ENCODE data around the gene MPHOSPH9.
"Not testable (repeated sequence)": the region's sequence is repeated elsewhere in the genome, so short reads cannot be mapped to it uniquely, and the experiment has no call there.

MPHOSPH9 gene

DNA sequence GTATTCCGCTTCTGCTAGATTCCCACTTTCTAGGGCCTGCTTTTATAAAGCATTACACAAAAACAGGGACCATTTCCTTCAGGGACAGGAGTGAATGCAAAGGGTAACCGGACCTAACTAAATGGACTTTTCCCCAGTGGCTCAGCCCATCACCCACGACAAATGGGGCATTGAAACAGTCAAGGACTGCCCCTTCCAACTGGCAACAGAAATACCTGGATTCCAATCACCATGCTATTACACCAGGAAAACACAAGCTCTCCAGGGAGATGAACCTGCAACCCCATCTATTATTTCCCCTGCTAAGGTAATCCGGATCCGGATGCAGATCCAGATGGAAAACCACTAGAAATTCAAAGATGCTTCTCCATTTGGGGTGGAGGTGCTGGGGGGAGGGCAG is 1.0 kb downstream of the MPHOSPH9 start:
- TF ChIP-seq, protein P1, sequence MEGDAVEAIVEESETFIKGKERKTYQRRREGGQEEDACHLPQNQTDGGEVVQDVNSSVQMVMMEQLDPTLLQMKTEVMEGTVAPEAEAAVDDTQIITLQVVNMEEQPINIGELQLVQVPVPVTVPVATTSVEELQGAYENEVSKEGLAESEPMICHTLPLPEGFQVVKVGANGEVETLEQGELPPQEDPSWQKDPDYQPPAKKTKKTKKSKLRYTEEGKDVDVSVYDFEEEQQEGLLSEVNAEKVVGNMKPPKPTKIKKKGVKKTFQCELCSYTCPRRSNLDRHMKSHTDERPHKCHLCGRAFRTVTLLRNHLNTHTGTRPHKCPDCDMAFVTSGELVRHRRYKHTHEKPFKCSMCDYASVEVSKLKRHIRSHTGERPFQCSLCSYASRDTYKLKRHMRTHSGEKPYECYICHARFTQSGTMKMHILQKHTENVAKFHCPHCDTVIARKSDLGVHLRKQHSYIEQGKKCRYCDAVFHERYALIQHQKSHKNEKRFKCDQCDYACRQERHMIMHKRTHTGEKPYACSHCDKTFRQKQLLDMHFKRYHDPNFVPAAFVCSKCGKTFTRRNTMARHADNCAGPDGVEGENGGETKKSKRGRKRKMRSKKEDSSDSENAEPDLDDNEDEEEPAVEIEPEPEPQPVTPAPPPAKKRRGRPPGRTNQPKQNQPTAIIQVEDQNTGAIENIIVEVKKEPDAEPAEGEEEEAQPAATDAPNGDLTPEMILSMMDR (IDR thresholded peaks at IDR 0.05; ENCODE audit: low read depth, low read length, missing control alignments) = no peak
- peak overlapping the region; percentile 97 for H3K4me3 ChIP-seq (ENCODE audit: low read depth, low read length)
- DNase-seq (ENCODE audit: low read depth) = no peak
- in situ Hi-C loops (cut with HindIII; ENCODE audit: low sequenced_read_pairs) = no loop called here

- H3K4me3 ChIP-seq (ENCODE audit: low read depth, low read length) = no peak overlapping the region
- in situ Hi-C loops (cut with HindIII; ENCODE audit: low sequenced_read_pairs) = no loop called here
- TF ChIP-seq, protein P1 (IDR thresholded peaks at IDR 0.05; ENCODE audit: low read depth, low read length, missing control alignments) = no peak
- DNase-seq (ENCODE audit: low read depth) = no peak
Observed at GRCh38 chr12:123229051-123229450, 3.9 kb downstream of the MPHOSPH9 start.

GRCh38 chr12:123227581-123228258 is 5.2 kb downstream of the MPHOSPH9 start:
- H3K4me3 ChIP-seq (ENCODE audit: low read depth, low read length) = no peak overlapping the region
- TF ChIP-seq, protein P1 (IDR thresholded peaks at IDR 0.05; ENCODE audit: low read depth, low read length, missing control alignments) = no peak
- DNase-seq (ENCODE audit: low read depth) = no peak
- in situ Hi-C loops (cut with HindIII; ENCODE audit: low sequenced_read_pairs) = no loop called here

GRCh38 chr12:123225443-123225842 is 7.5 kb downstream of the MPHOSPH9 start:
- no peak overlapping the region for H3K4me3 ChIP-seq (ENCODE audit: low read depth, low read length)
- DNase-seq (ENCODE audit: low read depth) = no peak
- TF ChIP-seq, protein P1 (IDR thresholded peaks at IDR 0.05; ENCODE audit: low read depth, low read length, missing control alignments) = no peak
- in situ Hi-C loops (cut with HindIII; ENCODE audit: low sequenced_read_pairs) = no loop called here

DNA sequence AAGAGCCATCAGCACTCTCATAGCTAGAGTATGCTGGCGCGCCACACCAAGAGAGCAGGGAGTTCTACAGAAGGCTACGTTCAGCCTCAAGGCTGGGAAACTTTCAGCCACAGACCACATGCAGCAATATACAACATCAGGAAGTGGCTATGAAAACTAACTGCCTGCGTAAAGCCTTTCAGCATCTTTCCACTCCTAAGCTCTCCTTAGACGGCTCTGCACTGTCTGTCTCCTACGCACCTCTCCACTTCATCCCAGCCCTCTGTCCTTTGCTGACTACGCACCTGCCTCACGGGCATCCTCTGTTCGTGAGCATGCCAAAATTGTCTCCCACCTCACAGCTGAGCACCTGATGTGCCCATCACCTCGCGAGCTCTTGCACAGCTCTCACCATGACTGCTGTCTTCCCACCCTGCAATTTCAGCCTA is 9.7 kb downstream of the MPHOSPH9 start:
- in situ Hi-C loops (cut with HindIII; ENCODE audit: low sequenced_read_pairs) = no loop called here
- TF ChIP-seq, protein P1 (IDR thresholded peaks at IDR 0.05; ENCODE audit: low read depth, low read length, missing control alignments) = no peak
- no peak overlapping the region for H3K4me3 ChIP-seq (ENCODE audit: low read depth, low read length)
- DNase-seq (ENCODE audit: low read depth) = no peak

DNA sequence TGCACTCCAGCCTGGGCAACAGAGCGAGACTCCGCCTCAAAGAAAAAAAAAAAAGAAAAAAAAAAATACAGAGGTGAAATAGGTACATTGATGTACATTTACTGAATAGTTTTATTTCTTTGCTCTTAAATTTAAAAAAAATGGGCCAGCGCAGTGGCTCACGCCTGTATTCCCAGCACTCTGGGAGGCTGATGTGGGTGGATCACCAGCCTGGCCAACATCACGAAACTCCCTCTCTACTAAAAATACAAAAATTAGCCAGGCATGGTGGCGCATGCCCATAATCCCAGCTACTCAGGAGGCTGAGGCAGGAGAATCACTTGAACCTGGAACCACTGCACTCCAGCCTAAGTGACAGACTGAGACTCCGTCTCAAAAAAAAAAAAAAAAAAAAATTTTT is 25.1 kb downstream of the MPHOSPH9 start:
- H3K4me3 ChIP-seq (ENCODE audit: low read depth, low read length); DNase-seq (ENCODE audit: low read depth); in situ Hi-C loops (cut with HindIII; ENCODE audit: low sequenced_read_pairs): not testable (repeated sequence)

DNA sequence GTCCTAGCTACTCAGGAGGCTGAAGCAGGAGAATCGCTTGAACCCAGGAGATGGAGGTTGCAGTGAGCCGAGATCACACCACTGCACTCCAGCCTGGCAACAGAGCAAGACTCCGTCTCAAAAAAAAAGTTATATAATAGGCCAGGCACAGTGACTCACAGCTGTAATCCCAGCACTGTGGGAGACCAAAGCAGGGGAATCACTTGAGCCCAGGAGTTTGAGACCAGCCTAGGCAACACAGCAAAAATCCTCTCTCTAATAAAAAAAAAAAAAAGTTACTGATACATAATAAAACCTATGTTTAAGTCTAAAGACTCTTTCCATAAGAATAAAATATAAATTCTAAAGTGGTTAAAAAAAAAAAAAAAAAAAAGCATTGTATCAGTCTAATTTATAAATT is 26.1 kb downstream of the MPHOSPH9 start:
- DNase-seq (ENCODE audit: low read depth) = not testable (repeated sequence)

DNA sequence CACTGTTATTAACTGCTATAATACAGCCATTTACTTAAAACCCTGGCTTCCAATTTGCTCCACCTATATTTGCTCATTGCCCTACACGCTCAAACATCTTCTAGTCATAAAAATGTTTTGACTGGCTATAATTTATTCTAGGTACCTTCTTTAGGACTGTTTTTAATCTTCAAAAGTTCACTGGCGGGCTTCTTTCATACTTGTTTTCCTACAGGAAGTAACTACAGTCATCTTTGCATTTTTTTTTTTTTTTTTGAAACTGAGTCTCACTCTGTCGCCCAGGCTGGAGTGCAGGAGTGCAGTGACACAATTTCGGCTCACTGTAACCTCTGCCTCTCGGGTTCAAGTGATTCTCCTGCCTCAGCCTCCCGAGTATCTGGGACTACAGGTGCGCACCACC is 32.5 kb downstream of the MPHOSPH9 start:
- H3K4me3 ChIP-seq (ENCODE audit: low read depth, low read length) = no peak overlapping the region
- in situ Hi-C loops (cut with HindIII; ENCODE audit: low sequenced_read_pairs) = no loop called here
- DNase-seq (ENCODE audit: low read depth) = no peak
- TF ChIP-seq, protein P1 (IDR thresholded peaks at IDR 0.05; ENCODE audit: low read depth, low read length, missing control alignments) = no peak

More for the DNA sequence above, 26.1 kb downstream of the MPHOSPH9 start:
- H3K4me3 ChIP-seq (ENCODE audit: low read depth, low read length); in situ Hi-C loops (cut with HindIII; ENCODE audit: low sequenced_read_pairs): not testable (repeated sequence)
